PC-9 (cell line): ENCODE results near the gene PRDM16. TPM values are rescaled to one million over a fixed set of nuclear protein-coding genes. Genes with fewer than 3 reads are reported as not detected.

Experiments used
- BruUV-seq: library from RNA; stranded (reverse); fragments of 400-500 nt; replicated peaks from 2 replicates; lab custom pipeline; 2021; lab: Mats Ljungman, UMichigan
- CTCF ChIA-PET: fragments of 300-600 bp; sonication (Branson Sonifier 250); formaldehyde crosslinking; loops from one replicate; lab custom pipeline; 2022; ENCODE audit warnings: antibody characterized with exemption; lab: Charles Lee
- POLR2A ChIA-PET: fragments of 300-600 bp; sonication (Branson Sonifier 250); formaldehyde crosslinking; loops from one replicate; lab custom pipeline; 2022; ENCODE audit warnings: antibody characterized with exemption; ENCODE audit not compliant: unreplicated experiment; lab: Charles Lee
- DNase-seq, 2 experiments: peaks; one replicate each; pipeline versions ENCODE4 v3.0.0 to v3.0.0-alpha.2; 2015 to 2022; ENCODE audit warnings: mixed read lengths in 1 of 2
- H2AFZ ChIP-seq: fragments of 200-600 bp; sonication (generic); 2 replicates; pipeline ENCODE4 v1.8.1; 2017; ENCODE audit warnings: antibody characterized with exemption
- H3F3A ChIP-seq: fragments of 200-600 bp; sonication (generic); 2 replicates; pipeline ENCODE4 v1.8.1; 2017; ENCODE audit warnings: antibody characterized with exemption, mild to moderate bottlenecking, low read depth; ENCODE audit not compliant: insufficient read depth
- H3K27ac ChIP-seq: fragments of 200-600 bp; sonication (generic); 2 replicates; pipeline ENCODE4 v1.6.1; 2016; ENCODE audit warnings: mixed run types
- H3K27me3 ChIP-seq: fragments of 200-600 bp; sonication (generic); 2 replicates; pipeline ENCODE4 v1.6.1; 2016; ENCODE audit warnings: low read depth, mixed run types; ENCODE audit not compliant: insufficient read depth
- H3K36me3 ChIP-seq: fragments of 200-600 bp; sonication (generic); 2 replicates; pipeline ENCODE4 v1.6.1; 2016; ENCODE audit warnings: low read depth, mixed run types
- H3K4me1 ChIP-seq: fragments of 200-600 bp; sonication (generic); replicated peaks from 2 replicates; pipeline ENCODE4 v1.6.1; 2016; ENCODE audit warnings: mixed run types; ENCODE audit not compliant: insufficient read depth
- H3K4me2 ChIP-seq: fragments of 200-600 bp; sonication (generic); 2 replicates; pipeline ENCODE4 v1.6.1; 2017; ENCODE audit warnings: mixed run types
- H3K4me3 ChIP-seq: fragments of 200-600 bp; sonication (generic); 2 replicates; pipeline ENCODE4 v1.6.1; 2016; ENCODE audit warnings: mixed run types
- H3K79me2 ChIP-seq: fragments of 200-600 bp; sonication (generic); 2 replicates; pipeline ENCODE4 v1.6.1; 2017; ENCODE audit warnings: low read depth, mixed run types
- H3K9me2 ChIP-seq: fragments of 200-600 bp; sonication (generic); 2 replicates; pipeline ENCODE4 v1.8.1; 2017; ENCODE audit warnings: mild to moderate bottlenecking; ENCODE audit not compliant: insufficient read depth
- H3K9me3 ChIP-seq: fragments of 200-600 bp; sonication (generic); 2 replicates; pipeline ENCODE4 v1.8.1; 2016; ENCODE audit warnings: low read depth; ENCODE audit not compliant: insufficient read depth
- H4K20me1 ChIP-seq: fragments of 200-600 bp; sonication (generic); 2 replicates; pipeline ENCODE4 v1.8.1; 2017; ENCODE audit not compliant: insufficient read depth
- CTCF ChIP-seq: fragments of 200-600 bp; sonication (generic); conservative IDR thresholded peaks from 2 replicates; pipeline ENCODE4 v1.6.1; 2017; ENCODE audit warnings: mixed run types, antibody characterized with exemption, mild to moderate bottlenecking, moderate library complexity
- EZH2 ChIP-seq: fragments of 200-600 bp; sonication (generic); IDR thresholded peaks from 2 replicates; pipeline ENCODE4 v1.8.0; 2017; ENCODE audit warnings: antibody characterized with exemption, low read depth
- intact Hi-C: fragments of 100-400 bp; cut with micrococcal nuclease; formaldehyde crosslinking; loops from one replicate; pipeline ENCODE4 v1.10.0; 2022; ENCODE audit not compliant: unreplicated experiment
- total RNA-seq: library from RNA; stranded (reverse); gene quantifications from 2 replicates; pipeline ENCODE4 v1.2.3, GENCODE V29; 2021

The PRDM16 gene
- total RNA-seq, 1 experiment from 2014 or later: not detected

GRCh38 chr1:3442331-3442730 lies 373.3 kb downstream of the PRDM16 start:
- no peaks in the 10 kb centered on the region for H3K36me3 ChIP-seq
- ChIA-PET CTCF (no interaction called here), POLR2A (no interaction called here)
- H2AFZ ChIP-seq: no peak overlapping the region
- no peaks in the 10 kb centered on the region for H3K9me2 ChIP-seq
- no peaks in the 10 kb centered on the region for H4K20me1 ChIP-seq
- no peak overlapping the region for H3K27ac ChIP-seq
- H3K79me2 ChIP-seq: no peaks in the 10 kb centered on the region
- no peak for DNase-seq
- no peak overlapping the region for H3K4me2 ChIP-seq
- no peak overlapping the region for H3K4me3 ChIP-seq
- BruUV-seq: no TSS peak
- no peaks in the 10 kb centered on the region for H3F3A ChIP-seq
- intact Hi-C loops: no loop called here
- peaks cover 77% of the 10 kb centered on the region for H3K27me3 ChIP-seq
- H3K9me3 ChIP-seq: peaks cover 4% of the 10 kb centered on the region; the same call in 1 of the 2 replicates
- no peak for TF ChIP-seq EZH2
- no peak for TF ChIP-seq CTCF
- no peaks in the 10 kb centered on the region for H3K4me1 ChIP-seq

- no peaks in the 10 kb centered on the region for H3K9me2 ChIP-seq
- no peaks in the 10 kb centered on the region for H4K20me1 ChIP-seq
- H3K4me1 ChIP-seq: no peaks in the 10 kb centered on the region
- H3K36me3 ChIP-seq: no peaks in the 10 kb centered on the region
- no peak for DNase-seq
- H3K4me3 ChIP-seq: no peak overlapping the region
- H3K27ac ChIP-seq: no peak overlapping the region
- no TSS peak for BruUV-seq
- CTCF ChIA-PET: no interaction called here
- no peak overlapping the region for H3K4me2 ChIP-seq
- POLR2A ChIA-PET: no interaction called here
- H3K27me3 ChIP-seq: peaks cover 75% of the 10 kb centered on the region
- intact Hi-C loops: no loop called here
- H3F3A ChIP-seq: no peaks in the 10 kb centered on the region
- no peak for TF ChIP-seq EZH2
- no peak for TF ChIP-seq CTCF
- no peaks in the 10 kb centered on the region for H3K79me2 ChIP-seq
- H2AFZ ChIP-seq: no peak overlapping the region
- H3K9me3 ChIP-seq: peaks cover 4% of the 10 kb centered on the region
Observed at GRCh38 chr1:3442901-3443300, 373.9 kb downstream of the PRDM16 start.

- Histone ChIP-seq H3K79me2 (no peaks in the 10 kb centered on the region), H3K4me1 (no peaks in the 10 kb centered on the region), H3K9me3 (peaks cover 4% of the 10 kb centered on the region), H3K9me2 (no peaks in the 10 kb centered on the region), H3K36me3 (no peaks in the 10 kb centered on the region), H3K4me3 (no peak overlapping the region), H3K27me3 (peaks cover 74% of the 10 kb centered on the region), H3K27ac (no peak overlapping the region), H4K20me1 (no peaks in the 10 kb centered on the region), H3F3A (no peaks in the 10 kb centered on the region), H2AFZ (no peak overlapping the region), H3K4me2 (no peak overlapping the region)
- no TSS peak for BruUV-seq
- intact Hi-C loops: no loop called here
- no peak for DNase-seq
- ChIA-PET CTCF (no interaction called here), POLR2A (no interaction called here)
- TF ChIP-seq EZH2: no peak
Observed at GRCh38 chr1:3443807-3444206, 374.8 kb downstream of the PRDM16 start.

GRCh38 chr1:3444298-3444697 lies 375.3 kb downstream of the PRDM16 start:
- H3K9me3 ChIP-seq: peaks cover 4% of the 10 kb centered on the region
- H4K20me1 ChIP-seq: no peaks in the 10 kb centered on the region
- no TSS peak for BruUV-seq
- no peak overlapping the region for H3K4me3 ChIP-seq
- POLR2A ChIA-PET: no interaction called here
- H3K4me1 ChIP-seq: no peaks in the 10 kb centered on the region
- H3K27ac ChIP-seq: no peak overlapping the region
- CTCF ChIA-PET: no interaction called here
- H3K36me3 ChIP-seq: no peaks in the 10 kb centered on the region
- DNase-seq: no peak
- H3F3A ChIP-seq: no peaks in the 10 kb centered on the region
- intact Hi-C loops: no loop called here
- H3K4me2 ChIP-seq: no peak overlapping the region
- H3K9me2 ChIP-seq: no peaks in the 10 kb centered on the region
- TF ChIP-seq CTCF: no peak
- no peak for TF ChIP-seq EZH2
- H2AFZ ChIP-seq: no peak overlapping the region
- H3K79me2 ChIP-seq: no peaks in the 10 kb centered on the region
- H3K27me3 ChIP-seq: peaks cover 76% of the 10 kb centered on the region
